ENCODE measurements around the gene BCL2L12. TPM values are rescaled to one million over a fixed set of nuclear protein-coding genes. Genes with fewer than 3 reads are reported as not detected.

Gene BCL2L12
- total RNA-seq, 4 donors from 2014 or later, result 4.7 to 8.1 (median 7.2) TPM

DNA sequence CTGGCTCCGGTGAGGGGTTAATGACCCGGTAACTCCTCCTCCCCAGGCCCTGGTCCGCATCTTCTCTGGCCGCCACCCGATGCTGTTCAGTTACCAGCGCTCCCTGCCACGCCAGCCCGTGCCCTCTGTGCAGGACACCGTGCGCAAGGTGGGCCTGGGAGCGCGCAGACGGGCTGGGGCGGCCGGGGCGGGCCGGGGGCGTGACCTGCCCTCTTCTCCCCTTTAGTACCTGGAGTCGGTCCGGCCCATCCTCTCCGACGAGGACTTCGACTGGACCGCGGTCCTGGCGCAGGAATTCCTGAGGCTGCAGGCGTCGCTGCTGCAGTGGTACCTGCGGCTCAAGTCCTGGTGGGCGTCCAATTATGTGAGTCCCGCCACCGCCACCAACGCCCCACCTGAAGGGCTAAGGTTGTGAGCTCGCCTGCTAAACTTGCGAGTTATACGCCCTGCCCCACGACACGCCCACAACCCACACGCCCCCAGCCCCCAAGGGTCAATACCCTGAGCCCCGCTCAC lies 35.6 kb downstream of the BCL2L12 start:
- DNase-seq, result no peak
- no peaks in the 10 kb centered on the region for H3K36me3 ChIP-seq
- H3K9me3 ChIP-seq, result no peaks in the 10 kb centered on the region
- no peak overlapping the region for H3K4me3 ChIP-seq (replicated peaks in 1 of 3)
- no peak overlapping the region for H3K27ac ChIP-seq
- TF ChIP-seq, protein P1, sequence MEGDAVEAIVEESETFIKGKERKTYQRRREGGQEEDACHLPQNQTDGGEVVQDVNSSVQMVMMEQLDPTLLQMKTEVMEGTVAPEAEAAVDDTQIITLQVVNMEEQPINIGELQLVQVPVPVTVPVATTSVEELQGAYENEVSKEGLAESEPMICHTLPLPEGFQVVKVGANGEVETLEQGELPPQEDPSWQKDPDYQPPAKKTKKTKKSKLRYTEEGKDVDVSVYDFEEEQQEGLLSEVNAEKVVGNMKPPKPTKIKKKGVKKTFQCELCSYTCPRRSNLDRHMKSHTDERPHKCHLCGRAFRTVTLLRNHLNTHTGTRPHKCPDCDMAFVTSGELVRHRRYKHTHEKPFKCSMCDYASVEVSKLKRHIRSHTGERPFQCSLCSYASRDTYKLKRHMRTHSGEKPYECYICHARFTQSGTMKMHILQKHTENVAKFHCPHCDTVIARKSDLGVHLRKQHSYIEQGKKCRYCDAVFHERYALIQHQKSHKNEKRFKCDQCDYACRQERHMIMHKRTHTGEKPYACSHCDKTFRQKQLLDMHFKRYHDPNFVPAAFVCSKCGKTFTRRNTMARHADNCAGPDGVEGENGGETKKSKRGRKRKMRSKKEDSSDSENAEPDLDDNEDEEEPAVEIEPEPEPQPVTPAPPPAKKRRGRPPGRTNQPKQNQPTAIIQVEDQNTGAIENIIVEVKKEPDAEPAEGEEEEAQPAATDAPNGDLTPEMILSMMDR (IDR thresholded peaks at IDR 0.05), result no peak
- no peak for TF ChIP-seq POLR2A (IDR thresholded peaks at IDR 0.05)
- intact Hi-C loops (cut with DNase I), result no loop called here
- no peaks in the 10 kb centered on the region for H3K27me3 ChIP-seq
- H3K4me1 ChIP-seq, result no peaks in the 10 kb centered on the region
- 45 to 55% methylated on average over 30 to 40 of the region's 40 CpGs for WGBS, 2 donors

DNA sequence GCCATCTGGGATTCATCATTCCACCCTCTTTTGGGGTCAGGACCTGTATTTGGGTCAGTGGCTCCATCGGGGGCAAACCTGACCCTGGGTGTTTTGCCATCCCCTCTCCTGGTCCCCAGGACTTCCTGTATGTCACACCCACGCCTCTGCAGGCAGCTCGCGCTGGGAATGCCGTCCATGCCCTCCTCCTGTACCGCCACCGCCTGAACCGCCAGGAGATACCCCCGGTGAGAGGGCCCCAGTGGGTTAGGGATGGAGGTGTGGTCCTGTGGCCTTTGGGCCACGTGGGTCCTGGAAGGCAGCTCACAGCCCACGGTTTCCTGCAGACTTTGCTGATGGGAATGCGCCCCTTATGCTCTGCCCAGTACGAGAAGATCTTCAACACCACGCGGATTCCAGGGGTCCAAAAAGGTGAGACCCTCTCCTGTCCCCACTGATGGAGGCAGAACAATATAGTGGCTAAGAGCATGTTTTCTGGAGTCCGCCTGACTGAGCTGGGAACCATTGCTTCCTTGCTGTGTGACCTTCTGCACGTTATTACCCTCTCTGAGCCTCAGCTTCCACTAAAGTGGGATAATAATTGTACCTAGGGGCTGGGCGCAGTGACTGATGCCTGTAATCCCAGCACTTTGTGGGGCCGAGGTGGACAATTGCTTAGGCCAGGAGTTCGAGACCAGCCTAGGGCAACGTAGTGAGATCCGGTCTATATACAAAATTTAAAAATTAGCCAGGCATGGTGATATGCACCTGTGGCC lies 39.3 kb downstream of the BCL2L12 start:
- H3K36me3 ChIP-seq, result no peaks in the 10 kb centered on the region
- H3K27ac ChIP-seq, result no peak overlapping the region
- intact Hi-C loops (cut with DNase I), result no loop called here
- H3K27me3 ChIP-seq, result no peaks in the 10 kb centered on the region
- H3K9me3 ChIP-seq, result no peaks in the 10 kb centered on the region
- H3K4me1 ChIP-seq, result no peaks in the 10 kb centered on the region
- DNase-seq, result no peak
- TF ChIP-seq, protein P1 (IDR thresholded peaks at IDR 0.05), result no peak
- TF ChIP-seq POLR2A (IDR thresholded peaks at IDR 0.05), result no peak
- H3K4me3 ChIP-seq (replicated peaks in 1 of 3), result no peak overlapping the region
- WGBS, 2 donors, result 91 to 94% methylated on average over 13 to 22 of the region's 22 CpGs

DNA sequence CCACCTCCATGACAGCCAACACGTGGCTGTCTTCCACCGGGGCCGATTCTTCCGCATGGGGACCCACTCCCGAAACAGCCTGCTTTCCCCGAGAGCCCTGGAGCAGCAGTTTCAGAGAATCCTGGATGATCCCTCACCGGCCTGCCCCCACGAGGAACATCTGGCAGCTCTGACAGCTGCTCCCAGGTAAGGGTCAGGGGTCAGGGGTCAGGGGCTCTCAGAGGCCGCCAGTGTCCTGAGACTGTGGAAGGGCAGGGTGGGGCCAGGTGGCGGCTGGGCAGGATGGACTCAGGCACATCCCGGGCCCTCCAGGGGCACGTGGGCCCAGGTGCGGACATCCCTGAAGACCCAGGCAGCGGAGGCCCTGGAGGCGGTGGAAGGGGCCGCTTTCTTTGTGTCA lies 40.2 kb downstream of the BCL2L12 start:
- WGBS, 2 donors, result 92 to 97% methylated on average over 8 to 12 of the region's 16 CpGs
- Histone ChIP-seq H3K4me3 (replicated peaks in 1 of 3) (no peak overlapping the region), H3K27ac (no peak overlapping the region), H3K27me3 (no peaks in the 10 kb centered on the region), H3K36me3 (no peaks in the 10 kb centered on the region), H3K9me3 (no peaks in the 10 kb centered on the region), H3K4me1 (no peaks in the 10 kb centered on the region)
- intact Hi-C loops (cut with DNase I), result no loop called here
- DNase-seq, result no peak
- no peak for TF ChIP-seq POLR2A (IDR thresholded peaks at IDR 0.05)
- TF ChIP-seq, protein P1 (IDR thresholded peaks at IDR 0.05), result no peak

DNA sequence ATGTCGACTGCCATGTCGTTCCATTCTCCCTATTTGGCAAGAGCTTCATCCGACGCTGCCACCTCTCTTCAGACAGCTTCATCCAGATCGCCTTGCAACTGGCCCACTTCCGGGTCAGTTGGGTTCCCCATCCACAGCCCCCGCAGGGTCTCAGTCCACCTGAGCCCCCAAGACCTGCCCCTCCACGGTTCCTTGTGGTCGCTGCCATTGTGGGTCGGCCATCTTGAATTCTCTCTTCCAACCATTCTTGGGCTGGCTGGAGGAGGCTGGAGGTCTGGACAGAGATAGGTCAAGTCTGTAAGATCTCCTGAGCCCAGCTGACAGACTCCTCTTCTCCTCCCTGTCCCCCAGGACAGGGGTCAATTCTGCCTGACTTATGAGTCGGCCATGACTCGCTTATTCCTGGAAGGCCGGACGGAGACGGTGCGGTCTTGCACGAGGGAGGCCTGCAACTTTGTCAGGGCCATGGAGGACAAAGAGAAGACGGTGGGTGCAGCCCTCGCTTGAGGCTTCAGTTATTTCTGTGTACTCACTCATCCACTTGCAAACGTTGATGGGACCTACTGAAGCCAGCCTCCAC lies 44.7 kb downstream of the BCL2L12 start:
- 90 to 91% methylated on average over 20 of the region's 20 CpGs for WGBS, 2 donors
- no peak overlapping the region for H3K27ac ChIP-seq
- H3K4me3 ChIP-seq (replicated peaks in 1 of 3), result no peak overlapping the region
- no peak for TF ChIP-seq POLR2A (IDR thresholded peaks at IDR 0.05)
- TF ChIP-seq, protein P1 (IDR thresholded peaks at IDR 0.05), result no peak
- H3K4me1 ChIP-seq, result no peaks in the 10 kb centered on the region
- H3K36me3 ChIP-seq, result no peaks in the 10 kb centered on the region
- H3K9me3 ChIP-seq, result no peaks in the 10 kb centered on the region
- no peaks in the 10 kb centered on the region for H3K27me3 ChIP-seq
- DNase-seq, result no peak
- intact Hi-C loops (cut with DNase I), result no loop called here

DNA sequence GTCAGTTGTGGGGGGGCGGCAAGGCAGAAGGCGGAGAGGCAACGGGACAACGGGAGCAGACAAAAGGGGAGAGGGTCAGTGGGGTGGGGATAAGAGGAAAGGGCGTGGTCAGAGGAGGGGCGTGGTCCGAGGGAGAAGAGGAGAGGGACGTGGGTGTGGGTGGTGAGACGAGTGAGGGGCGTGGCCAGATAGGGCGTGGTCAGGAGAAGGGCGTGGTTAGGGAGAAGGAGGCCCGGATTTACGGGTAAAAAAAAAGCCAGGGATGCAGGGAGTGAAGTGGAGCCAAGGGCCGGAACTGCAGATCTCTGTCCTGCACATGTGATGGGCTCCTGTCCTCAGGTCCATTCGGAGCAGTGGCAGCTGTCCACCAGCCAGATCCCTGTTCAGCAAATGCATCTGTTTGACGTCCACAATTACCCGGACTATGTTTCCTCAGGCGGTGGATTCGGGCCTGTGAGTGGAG lies 46.7 kb downstream of the BCL2L12 start:
- Histone ChIP-seq H3K4me3 (replicated peaks in 1 of 3) (no peak overlapping the region), H3K9me3 (no peaks in the 10 kb centered on the region), H3K27ac (no peak overlapping the region), H3K27me3 (no peaks in the 10 kb centered on the region), H3K36me3 (no peaks in the 10 kb centered on the region), H3K4me1 (no peaks in the 10 kb centered on the region)
- no peak for DNase-seq
- TF ChIP-seq POLR2A (IDR thresholded peaks at IDR 0.05), result no peak
- TF ChIP-seq, protein P1 (IDR thresholded peaks at IDR 0.05), result no peak
- WGBS, 2 donors, result 66 to 73% methylated on average over 20 of the region's 20 CpGs
- intact Hi-C loops (cut with DNase I), result no loop called here
